NCI-H2227 (cell line): ENCODE measurements around the gene MYO5B.
A peak's percentile ranks its signal among the peaks of the same experiment; 100 is the strongest.

Experiments
- DNase-seq: peaks from one replicate; lab custom pipeline; 2025; ENCODE audit not compliant: unreplicated experiment; lab: John Stamatoyannopoulos, UW

Gene MYO5B

DNA sequence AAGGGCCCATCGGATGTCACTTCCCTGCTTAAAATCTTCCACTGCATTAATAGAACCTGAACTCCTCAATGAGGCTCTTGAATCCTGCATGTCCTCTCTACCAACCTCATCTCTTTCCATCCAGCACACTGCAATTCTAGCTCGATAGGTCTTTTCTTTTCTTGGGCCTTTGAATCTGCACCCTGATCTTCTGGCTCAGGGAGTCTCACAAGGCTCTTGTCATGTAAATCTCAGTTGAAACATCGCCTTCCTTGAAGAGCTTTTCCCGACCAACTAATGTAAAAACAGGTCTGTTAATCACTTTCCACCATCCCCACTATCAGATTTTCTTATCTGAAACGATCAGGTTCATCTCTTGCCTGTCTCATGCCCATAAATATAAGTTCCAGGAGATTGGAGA is 120.5 kb downstream of the MYO5B start:
- no peak for DNase-seq

DNA sequence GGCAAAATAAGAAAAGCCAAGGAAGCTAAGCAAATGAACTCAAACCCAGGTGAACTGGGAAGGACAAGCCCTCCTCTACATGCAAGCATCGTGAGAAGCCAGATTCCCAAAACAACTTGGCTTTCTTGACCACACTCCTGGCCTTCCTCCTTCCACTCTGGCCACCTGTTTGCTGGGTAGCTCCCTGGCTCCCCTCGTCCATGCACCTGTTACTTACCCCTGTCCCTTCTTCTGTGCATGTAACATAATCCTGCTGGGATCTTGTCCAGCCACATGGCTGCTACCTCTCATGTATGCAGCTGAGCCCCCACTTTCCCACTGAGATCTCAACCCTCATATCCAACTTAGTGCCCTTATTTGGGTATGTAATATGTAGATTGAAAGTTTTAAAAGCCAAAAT is 121.6 kb downstream of the MYO5B start:
- DNase-seq, result no peak

DNA sequence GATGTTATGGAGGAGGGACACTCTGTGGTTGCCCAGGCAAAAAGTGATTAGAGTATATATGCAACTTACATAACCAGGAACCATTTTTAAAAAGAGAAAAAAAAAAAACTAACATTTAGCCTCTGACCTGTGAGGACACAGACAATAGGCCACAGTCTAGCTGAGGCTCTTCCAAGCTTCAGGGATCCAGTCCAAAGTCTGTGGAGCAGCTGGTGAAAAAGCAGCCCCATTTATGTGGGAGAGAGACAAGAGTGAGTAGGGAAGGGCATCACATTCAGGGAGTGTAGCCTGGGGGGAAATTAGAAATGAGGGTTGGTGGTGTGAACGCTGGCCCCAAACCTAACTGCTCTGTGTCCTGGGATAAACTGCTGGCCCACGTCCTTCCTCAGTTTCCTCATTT is 122.8 kb downstream of the MYO5B start:
- no peak for DNase-seq

DNA sequence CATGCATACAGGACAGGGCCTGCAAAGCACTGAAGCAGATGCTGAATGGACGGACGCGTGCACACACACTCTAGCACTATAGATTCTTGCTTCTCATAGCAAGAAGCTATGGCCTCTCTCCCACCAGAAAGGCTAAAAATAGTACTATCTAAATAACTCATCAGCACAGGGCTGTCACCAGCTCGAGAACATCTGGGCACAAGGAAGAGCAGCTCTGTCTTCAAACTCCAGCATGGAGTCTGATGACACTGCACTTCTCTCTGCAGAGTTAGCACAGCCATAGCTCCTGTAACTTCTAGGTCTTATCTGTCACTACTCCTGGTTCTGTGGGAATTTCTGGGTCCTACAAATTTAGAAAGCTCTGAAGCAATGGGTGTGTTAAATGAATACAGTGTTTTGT is 123.5 kb downstream of the MYO5B start:
- DNase-seq, result no peak

DNA sequence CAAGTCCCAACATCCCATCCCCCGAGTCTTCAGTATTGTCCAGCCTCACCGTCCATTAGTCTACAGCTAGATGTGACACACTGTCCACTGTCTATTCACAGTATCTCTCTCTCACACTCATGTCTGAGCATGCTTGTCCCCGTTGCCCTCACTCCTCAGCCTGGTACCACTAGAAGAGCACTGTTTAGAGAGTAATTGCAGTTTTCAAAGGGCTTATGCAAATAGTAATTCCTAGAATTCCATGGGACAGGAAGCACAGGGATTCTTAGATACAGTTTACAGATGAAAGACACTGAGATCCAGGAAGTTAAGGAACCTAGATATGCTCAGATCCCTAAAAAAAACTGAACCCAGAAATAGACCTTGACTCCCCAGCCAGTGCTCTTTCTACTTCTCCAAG is 125.5 kb downstream of the MYO5B start:
- DNase-seq, result no peak

DNA sequence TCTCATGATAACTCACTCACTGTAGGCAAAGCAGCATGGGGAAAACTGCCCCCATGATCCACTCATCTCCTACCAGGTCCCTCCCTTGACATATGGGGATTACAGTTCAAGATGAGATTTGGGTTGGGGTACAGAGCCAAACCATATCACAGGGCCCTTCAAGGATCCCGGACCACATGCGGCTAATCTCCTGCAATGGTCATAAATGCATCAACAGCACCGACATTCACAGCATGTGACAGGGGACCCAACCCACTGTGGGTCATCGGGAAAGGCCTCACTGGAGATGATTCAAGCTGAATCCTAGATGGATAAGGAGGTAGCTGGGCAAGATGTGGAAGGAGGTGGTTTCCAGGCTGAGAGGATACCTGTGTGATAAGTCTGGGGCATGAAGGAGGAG is 129.4 kb downstream of the MYO5B start:
- no peak for DNase-seq

DNA sequence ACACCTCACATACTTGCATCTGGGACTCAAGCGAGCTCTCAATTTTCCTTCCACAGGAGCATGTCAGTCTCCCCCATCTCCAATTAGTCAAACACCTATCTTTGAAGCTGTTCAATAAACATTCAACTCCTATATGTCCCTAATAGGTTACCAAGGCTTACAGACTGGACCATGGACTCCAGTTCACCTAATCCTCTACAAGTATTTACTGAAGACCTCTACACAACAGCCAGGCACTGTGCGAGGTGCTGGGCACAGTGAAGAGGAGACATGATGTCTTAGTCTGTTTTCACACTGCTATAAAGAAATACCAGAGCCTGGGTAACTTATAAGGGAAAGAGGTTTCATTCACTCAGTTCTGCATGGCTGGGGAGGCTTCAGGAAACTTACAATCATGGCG is 129.9 kb downstream of the MYO5B start:
- no peak for DNase-seq

DNA sequence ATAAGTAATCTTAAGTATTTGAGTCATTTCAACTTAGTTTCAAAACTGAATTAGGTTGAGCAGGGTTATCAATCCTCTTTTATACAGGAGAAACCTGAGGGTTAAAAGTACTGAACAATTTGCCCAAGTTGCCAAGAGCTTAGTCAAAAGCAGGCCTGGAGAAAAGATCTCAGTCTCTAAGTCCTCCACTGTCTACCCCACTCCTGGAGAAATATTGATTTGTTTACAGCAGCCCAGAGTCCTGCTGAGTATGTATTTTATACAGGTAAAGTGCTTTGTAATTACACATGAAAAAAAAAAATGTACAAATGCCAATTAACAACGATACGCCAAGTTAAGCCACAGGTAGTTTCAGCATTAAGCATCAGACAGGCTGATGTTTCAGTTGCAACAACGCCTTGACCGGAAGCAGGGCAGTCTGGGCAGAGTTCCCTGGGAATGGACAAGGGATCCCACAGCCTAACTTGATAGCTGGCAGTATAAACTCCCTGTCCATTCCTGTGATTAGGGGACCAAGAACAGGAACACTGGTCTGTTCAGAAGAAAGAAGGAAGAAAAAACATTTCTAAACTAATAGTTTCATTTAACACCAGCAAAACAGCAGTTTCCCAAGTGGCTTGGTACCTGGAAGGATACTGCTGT is 132.9 kb downstream of the MYO5B start:
- DNase-seq, result peak; percentile 41

DNA sequence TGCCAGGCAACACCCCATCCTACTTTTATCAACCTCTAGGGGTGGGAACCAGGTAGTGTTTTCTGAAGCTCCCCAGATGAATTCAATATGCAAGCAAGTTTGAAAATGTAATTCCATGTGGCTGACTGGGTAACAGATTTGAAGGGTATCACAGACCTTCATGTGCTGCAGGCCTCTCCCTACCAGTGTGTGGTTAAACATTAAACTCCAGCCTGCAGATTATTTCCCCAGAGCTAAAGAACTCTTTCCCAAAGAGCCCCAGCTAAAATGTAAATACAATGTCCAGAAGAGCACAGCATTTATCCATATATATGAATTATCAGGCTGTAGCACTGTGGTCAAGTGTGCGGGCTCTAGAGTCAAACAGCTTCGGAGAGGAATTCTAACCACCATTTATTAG is 134.1 kb downstream of the MYO5B start:
- no peak for DNase-seq

DNA sequence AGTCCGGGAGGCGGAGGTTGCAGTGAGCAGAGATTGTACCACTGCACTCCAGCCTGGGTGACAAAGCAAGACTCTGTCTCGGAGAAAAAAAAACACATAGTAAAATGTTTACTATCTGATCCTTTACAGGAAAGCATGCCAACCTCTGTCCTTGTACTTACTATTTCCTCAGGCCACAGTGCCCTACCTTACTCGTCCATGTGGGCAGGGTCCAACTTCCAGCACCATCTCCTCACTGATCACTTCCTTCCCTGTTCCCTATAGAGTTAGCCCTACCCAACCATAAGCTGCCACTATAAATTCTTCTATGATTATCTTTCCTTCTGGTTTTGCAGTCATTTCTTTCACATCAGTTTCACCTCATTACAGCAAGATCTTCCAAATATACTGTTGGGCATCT is 136.2 kb downstream of the MYO5B start:
- no peak for DNase-seq

DNA sequence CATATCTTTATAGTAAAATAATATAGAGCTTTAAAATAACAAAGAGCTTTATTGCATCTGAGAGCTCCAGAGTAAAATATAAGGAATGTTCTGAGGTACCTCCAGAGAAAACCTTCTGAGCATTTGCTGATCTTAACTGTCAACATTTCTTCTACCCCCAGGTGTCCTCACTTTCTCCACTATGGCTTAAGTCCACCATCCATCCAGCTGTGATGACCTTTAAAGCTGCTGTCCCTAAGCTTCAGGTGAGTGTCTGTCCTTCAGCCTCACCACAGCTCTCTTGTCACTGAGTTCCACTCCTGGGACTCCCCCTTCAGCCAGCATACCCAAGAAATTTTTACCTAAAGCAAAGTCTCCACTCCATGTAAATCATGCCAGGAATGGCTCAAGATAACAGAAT is 137.9 kb downstream of the MYO5B start:
- DNase-seq, result no peak

DNA sequence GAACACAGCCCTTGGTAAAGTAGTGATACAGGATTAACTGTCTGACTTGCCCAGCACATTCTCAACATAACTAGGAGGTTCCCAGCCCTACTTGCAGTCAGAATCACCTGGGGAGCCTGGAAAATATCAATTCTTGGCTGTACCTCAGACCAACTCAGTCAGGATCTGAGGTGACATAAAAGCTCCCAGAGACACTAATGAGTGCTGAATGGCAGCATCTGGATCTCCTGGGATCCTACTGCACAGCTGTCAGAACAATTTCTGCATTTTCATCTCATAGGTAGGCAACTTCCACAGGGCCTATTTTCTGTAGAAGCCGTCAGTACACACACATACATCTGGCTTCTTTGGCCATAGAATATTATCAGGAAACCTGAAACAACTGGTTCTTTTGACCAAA is 138.8 kb downstream of the MYO5B start:
- no peak for DNase-seq

DNA sequence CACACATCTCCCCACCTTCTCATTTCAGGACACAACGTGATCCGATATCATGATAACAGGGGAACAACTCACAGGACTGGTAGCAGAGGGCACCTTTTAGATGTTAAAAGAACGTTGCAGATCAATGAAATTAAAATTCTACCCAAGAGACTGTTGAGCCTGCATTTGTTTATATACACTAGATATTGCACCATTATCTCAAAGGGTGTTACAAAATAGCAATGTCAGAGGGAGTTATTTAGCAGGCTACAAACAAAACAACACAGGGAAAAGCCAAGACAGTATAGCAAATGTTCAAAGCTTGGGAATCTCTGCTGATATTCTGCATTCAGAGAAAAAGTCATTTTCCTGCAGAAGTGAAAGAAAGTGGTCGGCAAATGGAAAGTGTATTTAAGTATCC is 139.5 kb downstream of the MYO5B start:
- no peak for DNase-seq

DNA sequence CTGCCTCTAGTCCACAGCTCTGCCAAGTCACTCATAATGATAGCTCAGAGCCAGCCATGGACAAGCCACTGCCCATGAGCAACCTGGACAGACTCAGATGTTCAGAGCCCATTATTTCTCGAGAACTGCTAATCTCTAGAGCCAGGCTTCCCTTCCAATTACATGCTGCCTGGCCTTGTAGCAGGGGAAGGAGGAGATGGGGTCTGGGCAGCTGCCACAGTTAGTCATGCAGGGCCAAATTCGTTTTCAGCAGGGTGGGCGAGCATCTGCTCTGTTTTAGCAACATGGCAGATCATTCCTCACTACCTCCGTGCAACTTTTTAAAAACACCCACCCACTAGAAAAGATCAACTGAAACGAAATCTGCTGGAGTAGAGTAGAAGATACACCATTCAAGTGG is 141.8 kb downstream of the MYO5B start:
- no peak for DNase-seq

DNA sequence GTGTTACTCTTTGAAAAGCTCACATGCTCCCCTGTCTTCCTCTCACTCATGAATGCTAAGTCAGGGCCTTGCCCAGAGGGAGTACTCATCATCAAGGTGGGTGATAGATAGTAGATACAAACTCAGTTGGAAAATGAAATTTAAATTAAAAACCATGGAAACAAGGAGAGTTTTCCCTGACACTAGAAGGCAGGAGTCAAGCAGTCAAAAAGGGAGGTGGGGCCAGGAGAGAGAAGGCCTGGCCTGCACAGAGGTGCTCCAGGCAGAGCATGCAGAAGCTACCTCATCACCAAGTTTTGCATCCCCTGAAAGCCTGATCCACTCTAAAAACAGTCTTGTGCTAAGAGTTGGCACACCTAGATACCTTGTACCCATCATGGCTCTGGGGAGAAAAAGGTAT is 143.7 kb downstream of the MYO5B start:
- no peak for DNase-seq

DNA sequence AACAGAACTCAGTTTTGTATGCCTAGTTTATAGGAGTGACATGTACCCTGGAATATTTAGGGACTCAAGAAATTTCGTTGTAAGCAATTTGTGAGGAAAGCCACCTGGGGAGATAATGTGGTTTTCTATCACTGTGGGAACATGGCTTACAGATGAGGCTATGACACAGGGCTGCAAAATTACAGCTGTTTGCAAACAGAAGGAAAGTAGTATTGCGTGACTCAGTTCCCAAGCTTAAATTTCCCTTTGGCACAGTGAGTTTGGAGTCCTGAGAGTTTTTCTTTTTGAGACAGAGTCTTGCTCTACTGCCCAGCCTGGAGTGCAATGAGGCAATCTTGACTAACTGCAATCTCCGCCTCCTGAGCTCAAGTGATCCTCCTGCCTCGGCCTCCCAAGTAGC is 149.8 kb downstream of the MYO5B start:
- no peak for DNase-seq

DNA sequence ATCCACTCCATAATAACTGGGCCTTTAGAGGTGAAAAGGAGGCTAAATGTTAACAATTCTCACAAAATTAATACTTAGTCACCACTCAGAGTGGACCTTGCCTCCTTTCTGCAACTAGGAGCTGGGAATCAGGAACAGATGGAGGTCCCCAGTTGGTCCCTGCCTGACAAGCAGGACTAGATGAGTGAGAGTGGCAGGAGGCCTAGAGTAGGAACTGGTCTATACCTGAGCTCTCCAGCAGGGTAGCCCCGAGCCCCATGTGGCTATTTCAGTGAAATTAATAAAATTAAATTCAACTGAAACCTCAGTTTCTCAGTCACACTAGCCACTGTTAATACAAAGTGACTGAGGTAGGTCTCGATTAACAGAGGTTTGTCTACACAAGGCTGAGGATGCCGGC is 150.5 kb downstream of the MYO5B start:
- peak; percentile 25 for DNase-seq

DNA sequence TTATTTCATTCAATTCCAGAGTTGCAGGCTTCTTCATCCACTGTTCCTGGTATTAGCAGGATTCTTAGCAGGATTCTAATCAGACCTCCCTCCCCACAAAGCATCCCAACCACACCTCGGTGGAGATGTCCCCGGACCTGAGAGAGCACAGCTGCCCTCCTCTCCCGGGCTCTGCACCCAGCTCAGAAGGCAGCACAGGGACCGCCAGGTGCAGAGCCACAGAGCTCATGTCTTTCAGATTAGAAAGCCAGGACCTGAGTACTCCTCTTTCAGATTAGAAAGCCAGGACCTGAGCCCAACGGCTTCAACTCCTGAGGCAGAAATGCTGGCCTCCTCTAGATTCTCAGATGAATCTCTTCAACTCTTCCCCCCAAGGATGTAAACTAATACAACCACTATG is 152.3 kb downstream of the MYO5B start:
- DNase-seq, result no peak

DNA sequence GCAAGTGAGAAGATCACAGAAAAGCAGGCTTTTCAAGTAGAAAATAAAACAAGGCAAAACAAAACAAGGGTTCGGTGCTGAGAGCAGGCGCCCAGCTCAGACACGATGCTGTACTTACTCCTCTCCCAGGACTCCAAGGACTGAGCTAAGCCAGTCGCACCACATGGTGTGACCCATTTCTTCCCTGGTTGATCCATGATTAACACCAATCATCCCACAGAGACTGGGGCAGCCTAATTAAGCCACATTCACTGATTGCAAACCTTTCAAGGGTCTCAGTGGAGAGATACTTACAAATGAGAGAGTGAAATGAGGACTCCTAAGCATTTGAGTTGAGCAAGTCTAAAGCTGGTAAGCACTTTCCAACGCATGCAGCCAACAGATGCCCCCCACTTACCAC is 155.2 kb downstream of the MYO5B start:
- no peak for DNase-seq

DNA sequence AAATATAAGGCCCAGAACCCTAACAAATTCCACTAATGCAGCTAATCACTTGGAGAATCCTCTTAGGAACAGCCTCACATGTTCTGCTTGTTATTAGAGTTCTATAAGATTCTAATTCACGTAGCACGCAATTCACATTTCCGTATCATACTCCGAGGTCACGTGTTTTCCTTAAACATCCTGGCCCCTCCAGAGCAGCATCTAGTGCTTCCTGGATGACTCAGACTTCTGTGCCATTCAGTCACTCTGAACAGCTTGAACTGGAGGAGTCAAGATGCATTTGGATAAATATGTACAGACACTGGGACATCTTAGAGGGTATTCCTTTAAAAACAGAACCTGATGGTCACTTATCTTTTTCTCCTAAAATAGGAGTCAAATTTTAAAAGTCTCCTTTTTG is 156.5 kb downstream of the MYO5B start:
- no peak for DNase-seq

DNA sequence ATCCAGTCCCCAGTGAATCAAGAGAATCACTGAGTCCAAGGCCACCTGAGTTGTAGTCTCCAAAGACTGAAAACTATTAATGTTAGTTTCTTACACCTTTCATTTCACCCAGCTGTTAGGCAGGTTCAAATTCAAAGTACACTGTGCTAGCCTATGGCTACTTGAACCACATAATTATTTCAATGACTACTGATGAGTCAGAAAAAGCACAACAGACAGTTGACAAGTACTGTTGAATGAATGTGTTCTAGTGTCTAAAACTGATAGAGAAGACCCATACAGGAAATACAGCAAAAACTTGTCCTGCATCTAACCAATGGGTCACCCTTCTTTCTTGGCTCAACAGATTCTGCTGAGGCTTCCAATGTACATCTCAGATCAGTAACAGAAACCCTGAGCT is 160.9 kb downstream of the MYO5B start:
- no peak for DNase-seq

DNA sequence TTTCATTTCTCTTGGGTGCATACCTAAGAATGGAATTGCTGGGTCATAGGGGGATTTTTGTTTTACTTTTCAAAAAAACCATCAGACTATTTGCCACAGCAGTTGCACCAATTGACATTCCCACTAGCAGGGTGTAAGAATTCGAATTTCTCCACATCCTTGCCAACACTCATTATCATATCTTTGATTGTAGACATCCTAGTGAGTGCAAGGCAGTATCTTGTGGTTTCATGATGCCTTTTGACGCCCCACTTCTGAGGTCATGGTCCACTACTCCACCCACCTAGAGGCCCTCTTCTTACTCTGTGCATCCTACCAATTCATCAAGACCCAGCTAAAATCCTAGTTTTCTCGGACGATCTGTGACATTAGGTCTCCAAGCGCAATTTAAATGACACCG is 161.9 kb downstream of the MYO5B start:
- DNase-seq, result no peak

DNA sequence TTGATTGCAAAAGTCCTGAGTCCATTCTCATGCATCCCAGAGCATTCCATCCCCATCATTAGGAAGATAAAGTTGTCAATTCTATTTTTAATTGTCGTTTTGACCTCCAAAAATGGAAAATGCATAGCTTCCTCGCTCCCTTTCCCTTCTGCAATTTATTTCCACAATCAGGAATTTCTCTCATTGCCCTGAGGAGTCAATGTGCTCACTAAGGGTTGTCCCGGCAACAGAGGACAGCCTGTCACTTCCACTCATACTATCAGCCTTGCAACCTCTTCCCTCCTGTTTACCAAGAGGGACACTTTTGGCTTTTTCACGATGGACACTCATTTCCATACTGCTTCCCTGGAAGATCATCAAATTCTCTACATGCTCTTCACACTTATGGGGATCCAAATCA is 164.8 kb downstream of the MYO5B start:
- DNase-seq, result no peak

DNA sequence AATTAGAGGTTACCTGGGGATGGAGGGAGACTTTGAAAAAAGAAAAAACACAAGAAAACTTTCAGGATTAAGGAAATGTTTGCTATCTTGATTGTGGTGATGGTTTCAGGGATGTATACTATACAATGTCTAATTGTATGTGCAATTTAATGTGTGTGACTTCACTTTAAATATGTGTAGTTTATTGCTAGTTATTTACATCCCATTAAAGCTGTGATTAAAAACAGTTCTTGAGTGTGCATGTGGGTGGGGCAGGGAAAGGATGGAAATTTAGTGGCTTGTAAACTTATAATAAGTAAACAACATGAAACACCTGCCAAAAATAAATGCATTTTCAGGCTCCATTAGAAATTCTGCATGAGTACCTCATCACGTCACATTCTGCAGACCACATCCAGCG is 167.0 kb downstream of the MYO5B start:
- DNase-seq, result no peak
